Endometrial microvascular endothelial cells (primary cell): ENCODE data around the gene DENND4B. TPM values are rescaled to one million over a fixed set of nuclear protein-coding genes. Genes with fewer than 3 reads are reported as not detected.

Experiments used
- in situ Hi-C: cut with HindIII; loops from 2 replicates; pipeline ENCODE4 v1.10.0; 2017; ENCODE audit warnings: low sequenced_read_pairs, low pct_unique_long_range_greater_than_20kb; ENCODE audit errors: inconsistent ontology term
- total RNA-seq: library from RNA; depleted of rRNA; stranded (reverse); fragments of >200 nt; gene quantifications from one replicate; pipeline ENCODE4 v1.2.3, GENCODE V29; 2015; ENCODE audit errors: inconsistent ontology term

The DENND4B gene
- total RNA-seq, 1 donor from 2014 or later: 15.6 TPM

GRCh38 chr1:153953859-153954365, 7.4 kb upstream of the DENND4B start:
- in situ Hi-C loops: no loop called here

GRCh38 chr1:153951801-153952200, 5.3 kb upstream of the DENND4B start:
- in situ Hi-C loops: no loop called here

GRCh38 chr1:153951183-153951582, 4.7 kb upstream of the DENND4B start:
- in situ Hi-C loops: no loop called here

GRCh38 chr1:153945795-153946621, 510 bp downstream of the DENND4B start:
- in situ Hi-C loops: no loop called here

GRCh38 chr1:153945131-153945794, 1.3 kb downstream of the DENND4B start:
- in situ Hi-C loops: no loop called here

- in situ Hi-C loops: no loop called here
These were observed 1.7 kb downstream of the DENND4B start for GRCh38 chr1:153944827-153945117.

- in situ Hi-C loops: no loop called here
These were observed 2.3 kb downstream of the DENND4B start for GRCh38 chr1:153944005-153944826.

GRCh38 chr1:153942766-153943549, 3.6 kb downstream of the DENND4B start:
- in situ Hi-C loops: no loop called here

GRCh38 chr1:153941826-153942725, 4.4 kb downstream of the DENND4B start:
- in situ Hi-C loops: no loop called here

GRCh38 chr1:153940756-153941155, 5.8 kb downstream of the DENND4B start:
- in situ Hi-C loops: no loop called here

- in situ Hi-C loops: no loop called here
These were observed 7.0 kb downstream of the DENND4B start for GRCh38 chr1:153939476-153939875.

GRCh38 chr1:153938996-153939395, 7.5 kb downstream of the DENND4B start:
- in situ Hi-C loops: no loop called here

- in situ Hi-C loops: no loop called here
These were observed 9.2 kb downstream of the DENND4B start for GRCh38 chr1:153937331-153937730.

GRCh38 chr1:153936011-153936802, 10.3 kb downstream of the DENND4B start:
- in situ Hi-C loops: no loop called here

GRCh38 chr1:153934746-153935145, 11.8 kb downstream of the DENND4B start:
- in situ Hi-C loops: no loop called here

- in situ Hi-C loops: no loop called here
These were observed 12.6 kb downstream of the DENND4B start for GRCh38 chr1:153933955-153934354.

GRCh38 chr1:153933430-153933829, 13.1 kb downstream of the DENND4B start:
- in situ Hi-C loops: no loop called here
